GM19463 (cell line): ENCODE data around the gene RPL41.
"Not testable (repeated sequence)": the region's sequence is repeated elsewhere in the genome, so short reads cannot be mapped to it uniquely, and the experiment has no call there.

Experiments
- ATAC-seq: cut with Tn5 transposase; IDR thresholded peaks from one replicate; pipeline ENCODE4 v1.9.1; 2021; ENCODE audit warnings: mild to moderate bottlenecking, moderate library complexity; ENCODE audit not compliant: unreplicated experiment

Gene RPL41

DNA sequence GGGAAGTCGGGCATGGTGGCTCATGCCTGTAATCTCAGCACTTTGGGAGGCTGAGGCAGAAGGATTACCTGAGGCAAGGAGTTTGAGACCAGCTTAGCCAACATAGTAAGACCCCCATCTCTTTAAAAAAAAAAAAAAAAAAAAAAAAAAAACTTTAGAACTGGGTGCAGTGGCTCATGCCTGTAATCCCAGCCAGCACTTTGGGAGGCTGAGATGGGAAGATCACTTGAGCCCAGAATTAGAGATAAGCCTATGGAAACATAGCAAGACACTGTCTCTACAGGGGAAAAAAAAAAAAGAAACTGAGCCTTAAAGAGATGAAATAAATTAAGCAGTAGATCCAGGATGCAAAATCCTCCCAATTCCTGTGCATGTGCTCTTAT is 13.8 kb upstream of the RPL41 start:
- no peak for ATAC-seq

- no peak for ATAC-seq
These were observed 13.2 kb upstream of the RPL41 start for GRCh38 chr12:56103066-56103711.

DNA sequence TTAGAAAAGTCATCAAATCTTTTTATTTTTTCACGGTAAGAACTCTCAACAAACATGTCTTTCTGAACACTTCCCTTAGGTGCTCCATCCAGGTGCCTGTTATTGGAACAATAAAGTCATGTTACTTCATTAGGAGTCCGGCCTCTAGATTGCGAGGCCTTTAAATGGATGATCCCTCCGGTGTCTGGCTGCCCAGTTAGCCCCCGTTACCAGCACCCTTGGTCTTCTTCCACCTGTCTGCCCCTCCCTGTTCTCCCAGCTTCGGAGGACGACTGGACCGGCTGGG is 12.7 kb upstream of the RPL41 start:
- no peak for ATAC-seq

DNA sequence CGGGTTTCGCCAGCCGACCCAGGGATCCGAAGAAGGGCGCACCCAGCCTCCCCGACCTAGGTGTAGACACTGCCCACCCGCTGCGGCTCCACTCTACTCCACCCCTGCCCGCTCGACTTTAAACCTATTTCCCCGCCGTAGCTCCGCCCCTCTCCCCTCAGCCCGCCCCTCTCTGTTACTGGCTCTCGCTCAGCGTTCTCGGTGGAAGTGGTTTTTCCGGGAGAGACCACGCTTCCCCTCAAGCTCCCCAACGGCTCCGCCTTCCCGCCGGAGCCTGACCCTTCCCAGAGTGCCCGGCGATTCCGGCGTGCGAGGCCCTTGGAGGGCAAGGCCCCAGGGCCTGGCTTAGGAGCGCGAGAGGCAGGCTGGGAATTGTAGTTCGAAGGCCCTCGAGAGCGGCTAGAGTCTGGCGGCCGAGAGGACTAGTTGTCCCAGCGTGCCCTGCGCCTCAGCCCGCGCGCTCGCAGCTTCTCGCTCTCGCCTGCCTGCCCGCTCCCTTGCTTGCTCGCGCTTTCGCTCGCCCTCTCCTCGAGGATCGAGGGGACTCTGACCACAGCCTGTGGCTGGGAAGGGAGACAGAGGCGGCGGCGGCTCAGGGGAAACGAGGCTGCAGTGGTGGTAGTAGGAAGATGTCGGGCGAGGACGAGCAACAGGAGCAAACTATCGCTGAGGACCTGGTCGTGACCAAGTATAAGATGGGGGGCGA is 12.2 kb upstream of the RPL41 start, which contains the start of gene PA2G4:
Gene PA2G4, plus strand, starts transcription at position 451 of the 706 bp plus-strand sequence. Its CDS starts 179 bp downstream, at position 630.
- ATAC-seq, result peak; percentile 95

DNA sequence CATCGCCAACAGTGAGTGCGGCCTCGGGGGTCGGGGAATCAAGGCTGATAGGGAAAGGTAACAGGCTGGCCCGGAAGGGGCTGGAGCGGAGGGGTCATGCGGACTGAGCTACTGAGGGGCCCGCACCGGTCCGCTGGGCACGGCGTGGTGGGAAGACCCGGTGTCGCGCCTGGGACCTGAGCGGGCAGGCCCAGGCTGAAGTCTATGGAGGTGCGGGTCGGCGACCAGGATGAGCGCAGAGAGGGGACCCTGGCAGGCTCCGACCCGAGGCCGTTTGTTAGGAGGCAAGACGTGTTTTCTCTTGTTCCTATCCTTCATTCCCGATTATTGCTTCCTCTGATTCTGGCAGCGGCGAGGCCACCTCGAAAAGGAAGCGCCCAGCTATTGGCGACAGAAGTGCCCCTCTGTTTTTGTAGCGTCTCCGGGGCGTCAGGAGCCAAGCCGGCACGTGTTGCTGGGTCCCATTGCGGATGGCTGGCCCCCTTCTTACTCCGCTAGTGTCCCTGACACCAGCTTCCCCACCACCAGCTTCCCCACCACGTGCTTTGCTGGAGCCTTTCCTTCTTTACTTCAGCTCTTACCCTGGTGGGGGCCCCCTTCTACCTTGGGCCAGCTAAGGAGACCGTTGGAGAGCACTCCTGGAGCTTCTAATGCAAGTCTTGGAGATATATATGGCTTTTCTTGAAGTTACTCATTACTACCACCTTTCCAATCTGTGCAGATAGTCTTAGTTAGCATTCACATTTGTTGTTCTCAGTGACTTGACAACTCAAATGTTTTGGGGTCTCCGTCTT is 11.4 kb upstream of the RPL41 start:
- ATAC-seq, result peak; percentile 4

DNA sequence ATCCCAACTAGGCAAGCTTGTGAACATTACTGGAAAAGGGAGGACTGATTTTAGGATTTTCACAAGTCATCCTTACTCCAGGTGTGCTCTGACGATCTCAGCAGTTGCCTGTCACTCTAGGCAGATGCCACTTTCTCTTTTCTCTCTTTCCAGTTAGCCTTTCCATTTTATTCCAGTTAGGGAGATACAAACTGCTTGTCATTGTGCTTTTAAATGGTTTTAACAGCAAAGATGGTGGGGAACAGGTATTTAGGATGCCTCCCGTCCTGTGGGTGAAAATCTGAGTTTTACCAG is 10.9 kb upstream of the RPL41 start:
- no peak for ATAC-seq

- ATAC-seq, result no peak
These were observed 9.2 kb upstream of the RPL41 start for GRCh38 chr12:56107242-56107641.

GRCh38 chr12:56110571-56110970 is 5.9 kb upstream of the RPL41 start:
- no peak for ATAC-seq

- ATAC-seq, result no peak
These were observed 2.3 kb upstream of the RPL41 start for GRCh38 chr12:56114084-56114483.

DNA sequence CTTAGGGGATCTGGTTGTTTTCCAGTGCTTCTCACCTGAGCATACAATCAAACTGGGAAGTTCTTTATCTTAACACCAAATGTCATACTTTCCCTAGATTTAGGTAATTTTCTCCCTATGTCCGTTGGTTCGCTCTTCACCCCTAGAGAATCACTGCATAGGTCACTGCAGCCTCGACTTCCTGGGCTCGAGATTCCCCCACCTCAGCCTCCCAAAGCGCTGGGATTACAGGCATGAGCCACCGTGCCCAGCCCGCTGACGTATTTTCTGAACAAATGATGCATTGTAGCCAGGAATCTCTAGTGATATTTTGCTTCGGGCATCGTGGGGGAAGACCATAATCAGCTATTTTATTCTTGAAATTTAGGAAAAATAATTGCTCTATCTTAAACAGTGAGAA is 1.1 kb upstream of the RPL41 start:
- no peak for ATAC-seq

DNA sequence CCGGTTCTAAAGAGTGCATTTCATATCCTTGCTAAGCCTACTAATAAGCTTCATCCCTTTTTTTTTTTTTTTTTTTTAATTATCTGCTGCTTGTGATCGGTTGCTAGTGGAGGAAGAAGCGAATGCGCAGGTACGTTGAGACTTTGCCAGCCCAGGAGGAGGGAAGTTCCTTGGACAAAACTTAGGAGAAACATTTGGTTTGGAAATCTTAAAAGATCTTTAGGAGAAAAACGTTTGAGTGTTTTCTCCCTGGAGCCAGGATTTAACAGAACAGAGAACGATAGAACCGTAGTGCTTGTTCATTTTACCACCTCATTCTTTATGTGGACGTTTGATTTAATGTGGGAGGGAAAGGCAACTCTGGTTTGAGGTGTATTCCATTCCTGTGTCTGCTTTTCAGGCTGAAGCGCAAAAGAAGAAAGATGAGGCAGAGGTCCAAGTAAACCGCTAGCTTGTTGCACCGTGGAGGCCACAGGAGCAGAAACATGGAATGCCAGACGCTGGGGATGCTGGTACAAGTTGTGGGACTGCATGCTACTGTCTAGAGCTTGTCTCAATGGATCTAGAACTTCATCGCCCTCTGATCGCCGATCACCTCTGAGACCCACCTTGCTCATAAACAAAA is 761 bp downstream of the RPL41 start:
- not testable (repeated sequence) for ATAC-seq

- ATAC-seq, result peak; percentile 84
These were observed 1.6 kb downstream of the RPL41 start, which contains the start of gene ZC3H10 for GRCh38 chr12:56117778-56118687. TSS of gene ZC3H10 (plus strand) at chr12:56118266. CDS start at chr12:56120563, 2,297 bp downstream.

DNA sequence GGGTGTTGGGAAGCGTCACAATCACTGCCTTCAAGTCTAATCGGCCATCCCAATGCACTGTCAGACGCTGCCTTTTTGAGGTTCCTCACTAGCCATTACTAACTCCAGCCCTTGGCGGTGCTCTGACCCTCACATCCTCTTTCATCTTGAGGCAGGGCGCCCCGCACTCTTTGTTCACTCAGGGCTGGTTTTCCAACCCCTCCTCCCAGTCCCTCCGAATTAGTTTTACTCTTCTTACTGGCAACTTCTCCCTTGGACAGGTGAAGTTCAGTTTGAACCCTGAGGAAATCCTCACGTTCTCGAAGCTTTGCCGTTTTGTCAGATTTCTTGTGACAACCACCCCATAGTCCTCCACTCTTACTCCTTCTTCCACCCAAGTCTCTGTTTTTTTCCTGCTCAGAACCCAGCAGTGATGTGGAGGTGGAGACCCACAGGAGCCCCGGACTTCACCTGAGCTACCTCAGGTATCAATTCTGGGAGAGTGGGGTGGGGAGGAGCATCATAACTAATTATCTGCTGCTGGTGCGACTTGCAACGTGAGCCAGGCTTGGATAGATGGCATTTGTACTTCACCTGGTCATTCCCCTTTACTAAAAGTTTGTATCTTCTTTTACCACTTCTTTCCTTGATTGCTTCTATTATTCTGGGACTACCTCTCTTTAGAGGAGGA is 2.4 kb downstream of the RPL41 start:
- no peak for ATAC-seq

DNA sequence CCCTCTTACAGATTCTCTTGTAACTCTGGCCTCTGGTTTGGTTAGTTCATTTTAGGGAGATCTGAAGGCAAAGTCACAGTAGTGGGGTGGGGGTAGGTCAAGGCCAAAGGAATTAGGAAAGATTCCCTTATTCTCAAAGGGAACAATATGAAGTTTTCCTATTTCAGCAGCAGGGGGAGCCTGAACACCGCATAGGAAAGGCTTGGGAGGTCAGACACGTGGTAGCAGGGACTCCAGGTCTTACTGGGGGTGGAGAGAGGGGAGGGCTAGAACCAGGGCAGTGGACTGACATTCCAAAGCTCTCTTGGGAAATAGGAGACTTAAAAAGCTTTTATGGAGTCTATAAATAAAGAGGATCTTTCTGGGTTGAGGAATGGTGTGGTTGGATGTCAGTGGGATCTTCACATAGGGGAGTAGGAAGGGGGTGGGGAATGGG is 2.9 kb downstream of the RPL41 start:
- no peak for ATAC-seq

DNA sequence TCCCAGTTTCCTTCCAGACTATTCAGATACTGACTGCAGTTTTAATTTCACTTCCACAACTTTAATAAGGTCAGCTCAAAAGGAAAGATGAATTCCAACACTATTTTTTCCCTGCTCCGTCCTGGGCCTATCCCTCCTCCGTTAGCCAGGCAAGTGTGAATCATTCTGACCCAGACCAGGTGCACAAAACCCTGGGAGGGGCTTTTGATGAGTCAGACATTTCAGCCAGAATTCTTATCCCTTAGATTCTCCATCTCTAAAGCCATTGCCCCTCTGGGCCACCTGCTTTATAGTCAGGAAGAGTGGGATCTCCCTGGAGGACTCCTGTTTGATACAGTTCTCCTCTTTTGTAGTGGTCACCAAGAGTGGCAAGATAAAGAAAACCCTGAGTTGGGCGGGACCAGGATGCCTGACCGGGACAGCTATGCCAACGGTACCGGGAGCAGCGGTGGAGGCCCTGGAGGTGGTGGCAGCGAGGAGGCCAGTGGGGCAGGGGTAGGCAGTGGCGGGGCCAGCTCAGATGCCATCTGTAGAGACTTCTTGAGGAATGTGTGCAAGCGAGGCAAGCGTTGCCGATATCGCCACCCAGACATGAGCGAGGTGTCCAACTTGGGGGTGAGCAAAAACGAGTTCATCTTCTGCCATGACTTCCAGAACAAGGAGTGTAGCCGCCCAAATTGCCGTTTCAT is 3.9 kb downstream of the RPL41 start:
- no peak for ATAC-seq

DNA sequence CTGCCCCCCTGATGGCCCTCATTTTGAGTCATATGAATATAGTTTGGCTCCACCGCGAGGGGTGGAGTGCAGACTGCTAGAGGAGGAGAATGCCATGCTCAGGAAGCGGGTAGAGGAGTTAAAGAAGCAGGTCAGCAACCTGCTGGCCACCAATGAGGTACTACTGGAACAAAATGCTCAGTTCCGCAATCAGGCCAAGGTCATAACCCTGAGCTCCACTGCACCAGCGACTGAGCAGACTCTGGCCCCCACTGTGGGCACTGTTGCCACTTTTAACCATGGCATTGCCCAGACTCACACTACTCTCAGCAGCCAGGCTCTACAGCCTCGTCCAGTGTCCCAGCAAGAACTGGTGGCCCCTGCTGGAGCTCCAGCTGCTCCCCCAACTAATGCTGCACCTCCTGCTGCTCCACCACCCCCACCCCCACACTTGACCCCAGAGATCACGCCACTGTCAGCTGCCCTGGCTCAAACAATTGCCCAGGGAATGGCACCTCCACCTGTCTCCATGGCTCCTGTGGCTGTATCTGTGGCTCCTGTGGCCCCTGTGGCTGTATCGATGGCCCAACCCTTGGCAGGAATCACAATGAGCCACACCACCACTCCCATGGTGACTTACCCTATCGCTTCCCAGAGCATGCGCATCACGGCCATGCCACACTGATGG is 4.9 kb downstream of the RPL41 start:
- no peak for ATAC-seq

- no peak for ATAC-seq
These were observed 6.2 kb downstream of the RPL41 start for GRCh38 chr12:56122637-56123036.

- no peak for ATAC-seq
These were observed 7.7 kb downstream of the RPL41 start for GRCh38 chr12:56124133-56124532.

GRCh38 chr12:56126732-56127239 is 10.4 kb downstream of the RPL41 start:
- ATAC-seq, result no peak
